Mesothelial cell of epicardium (in vitro differentiated cells): ENCODE measurements around the gene DEPDC4. TPM values are rescaled to one million over a fixed set of nuclear protein-coding genes. Genes with fewer than 3 reads are reported as not detected.
"Not testable (repeated sequence)": the region's sequence is repeated elsewhere in the genome, so short reads cannot be mapped to it uniquely, and the experiment has no call there.

ENCODE experiments used
- DNase-seq, 2 experiments: peaks; one replicate each; pipeline ENCODE4 v3.0.0; 2021; ENCODE audit warnings: low spot score in 2 of 2; ENCODE audit not compliant: unreplicated experiment in 2 of 2
- H3K27ac Mint-ChIP-seq: 2 replicates; pipeline ENCODE4 v1.8.0; 2021; ENCODE audit warnings: mixed read lengths
- H3K27me3 Mint-ChIP-seq: 2 replicates; pipeline ENCODE4 v1.8.0; 2021; ENCODE audit warnings: low read depth, mixed read lengths
- H3K36me3 Mint-ChIP-seq: 2 replicates; pipeline ENCODE4 v1.8.0; 2021; ENCODE audit warnings: mixed read lengths
- H3K4me1 Mint-ChIP-seq: 2 replicates; pipeline ENCODE4 v1.8.0; 2021; ENCODE audit warnings: mixed read lengths
- H3K4me3 Mint-ChIP-seq: 2 replicates; pipeline ENCODE4 v1.8.0; 2021; ENCODE audit warnings: mild to moderate bottlenecking, moderate library complexity, mixed read lengths
- H3K9me3 Mint-ChIP-seq: 2 replicates; pipeline ENCODE4 v1.8.0; 2021; ENCODE audit warnings: mixed read lengths
- total RNA-seq: library from RNA; stranded (reverse); gene quantifications from 3 replicates; pipeline ENCODE4 v1.2.1, GENCODE V29; 2021
- TF ChIP-seq, protein P1 (sequence below): fragments of 200-600 bp; sonication (generic); IDR thresholded peaks from one replicate; pipeline ENCODE4 v1.5.0; 2021; ENCODE audit warnings: antibody characterized with exemption; ENCODE audit not compliant: unreplicated experiment

Gene DEPDC4
- total RNA-seq, 1 donor from 2014 or later = 3.6 TPM

GRCh38 chr12:100229876-100230275 is 37.0 kb downstream of the DEPDC4 start:
- no peaks in the 10 kb centered on the region for H3K27me3 Mint-ChIP-seq
- DNase-seq = no peak
- TF ChIP-seq, protein P1, sequence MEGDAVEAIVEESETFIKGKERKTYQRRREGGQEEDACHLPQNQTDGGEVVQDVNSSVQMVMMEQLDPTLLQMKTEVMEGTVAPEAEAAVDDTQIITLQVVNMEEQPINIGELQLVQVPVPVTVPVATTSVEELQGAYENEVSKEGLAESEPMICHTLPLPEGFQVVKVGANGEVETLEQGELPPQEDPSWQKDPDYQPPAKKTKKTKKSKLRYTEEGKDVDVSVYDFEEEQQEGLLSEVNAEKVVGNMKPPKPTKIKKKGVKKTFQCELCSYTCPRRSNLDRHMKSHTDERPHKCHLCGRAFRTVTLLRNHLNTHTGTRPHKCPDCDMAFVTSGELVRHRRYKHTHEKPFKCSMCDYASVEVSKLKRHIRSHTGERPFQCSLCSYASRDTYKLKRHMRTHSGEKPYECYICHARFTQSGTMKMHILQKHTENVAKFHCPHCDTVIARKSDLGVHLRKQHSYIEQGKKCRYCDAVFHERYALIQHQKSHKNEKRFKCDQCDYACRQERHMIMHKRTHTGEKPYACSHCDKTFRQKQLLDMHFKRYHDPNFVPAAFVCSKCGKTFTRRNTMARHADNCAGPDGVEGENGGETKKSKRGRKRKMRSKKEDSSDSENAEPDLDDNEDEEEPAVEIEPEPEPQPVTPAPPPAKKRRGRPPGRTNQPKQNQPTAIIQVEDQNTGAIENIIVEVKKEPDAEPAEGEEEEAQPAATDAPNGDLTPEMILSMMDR = no peak
- H3K4me1 Mint-ChIP-seq = peaks cover 4% of the 10 kb centered on the region
- no peak overlapping the region for H3K27ac Mint-ChIP-seq
- no peaks in the 10 kb centered on the region for H3K9me3 Mint-ChIP-seq
- H3K36me3 Mint-ChIP-seq = peaks cover 10% of the 10 kb centered on the region
- no peak overlapping the region for H3K4me3 Mint-ChIP-seq

DNA sequence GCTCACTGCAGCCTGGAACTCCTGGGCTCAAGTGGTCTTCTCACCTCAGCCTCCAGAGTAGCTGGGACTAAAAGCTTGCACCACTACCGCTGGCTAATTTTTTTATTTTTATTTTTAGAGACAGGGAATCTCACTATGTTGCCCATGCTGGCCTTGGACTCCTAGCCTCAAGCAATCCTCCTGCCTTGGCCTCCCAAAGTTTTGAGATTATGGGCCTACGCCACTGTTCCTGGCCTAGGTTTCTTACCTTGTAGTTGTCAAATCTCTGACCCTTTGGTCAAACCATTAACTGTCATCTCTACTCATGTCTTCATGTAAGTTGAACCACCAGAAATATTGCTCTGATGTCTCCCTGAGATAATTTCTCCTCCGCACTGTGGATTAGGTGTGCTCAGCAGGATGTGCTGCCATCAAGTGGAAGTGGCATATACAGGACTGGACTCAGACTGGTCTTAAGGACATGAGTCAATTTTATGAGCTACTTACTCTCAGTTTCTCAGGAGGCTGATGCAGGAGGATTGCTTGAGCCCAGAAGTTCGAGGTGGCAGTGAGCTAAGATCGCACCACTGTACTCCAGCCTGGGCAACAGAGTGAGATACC is 37.7 kb downstream of the DEPDC4 start:
- H3K4me1 Mint-ChIP-seq = peaks cover 4% of the 10 kb centered on the region
- no peak for DNase-seq
- peaks cover 10% of the 10 kb centered on the region for H3K36me3 Mint-ChIP-seq
- H3K27ac Mint-ChIP-seq = no peak overlapping the region
- TF ChIP-seq, protein P1 = no peak
- H3K4me3 Mint-ChIP-seq = no peak overlapping the region
- H3K9me3 Mint-ChIP-seq = no peaks in the 10 kb centered on the region
- H3K27me3 Mint-ChIP-seq = no peaks in the 10 kb centered on the region

- Mint-ChIP-seq H3K4me1 (peaks cover 4% of the 10 kb centered on the region), H3K27me3 (no peaks in the 10 kb centered on the region), H3K36me3 (peaks cover 15% of the 10 kb centered on the region), H3K9me3 (no peaks in the 10 kb centered on the region), H3K27ac (no peak overlapping the region), H3K4me3 (no peak overlapping the region)
- TF ChIP-seq, protein P1 = no peak
- DNase-seq = no peak
Measured at GRCh38 chr12:100225491-100225890, 41.4 kb downstream of the DEPDC4 start.

- H3K27me3 Mint-ChIP-seq, H3K27ac Mint-ChIP-seq, H3K4me1 Mint-ChIP-seq, H3K4me3 Mint-ChIP-seq, H3K9me3 Mint-ChIP-seq, DNase-seq: not testable (repeated sequence)
- H3K36me3 Mint-ChIP-seq = peaks cover 15% of the 10 kb centered on the region
Measured at GRCh38 chr12:100222173-100222572, 44.7 kb downstream of the DEPDC4 start.

- Mint-ChIP-seq H3K36me3 (peaks cover 15% of the 10 kb centered on the region), H3K4me1 (no peaks in the 10 kb centered on the region), H3K27ac (no peak overlapping the region), H3K4me3 (no peak overlapping the region), H3K9me3 (no peaks in the 10 kb centered on the region), H3K27me3 (no peaks in the 10 kb centered on the region)
- no peak for DNase-seq
- TF ChIP-seq, protein P1 = no peak
Measured at GRCh38 chr12:100221523-100221922, 45.4 kb downstream of the DEPDC4 start.

- peaks cover 16% of the 10 kb centered on the region for H3K36me3 Mint-ChIP-seq
- H3K4me3 Mint-ChIP-seq = no peak overlapping the region
- no peaks in the 10 kb centered on the region for H3K4me1 Mint-ChIP-seq
- no peaks in the 10 kb centered on the region for H3K9me3 Mint-ChIP-seq
- H3K27me3 Mint-ChIP-seq = no peaks in the 10 kb centered on the region
- no peak overlapping the region for H3K27ac Mint-ChIP-seq
- TF ChIP-seq, protein P1 = no peak
- no peak for DNase-seq
Measured at GRCh38 chr12:100219328-100220109, 47.4 kb downstream of the DEPDC4 start.
